HepG2 (cell line): Measurements from ENCODE around the gene PRCP. TPM values are rescaled to one million over a fixed set of nuclear protein-coding genes. Genes with fewer than 3 reads are reported as not detected.
A peak's percentile ranks its signal among the peaks of the same experiment; 100 is the strongest.

Source experiments
- ATAC-seq: fragments of 200-7000 bp; cut with Tn5 transposase; 3 replicates; pipeline ENCODE4 v1.9.1; 2020; ENCODE audit warnings: mild to moderate bottlenecking, moderate library complexity
- BruUV-seq: library from RNA; stranded (reverse); fragments of 400-500 nt; replicated peaks from 2 replicates; lab custom pipeline; 2021; lab: Mats Ljungman, UMichigan
- CTCF ChIA-PET: fragments of 300-600 bp; formaldehyde crosslinking; extraction: SDS; loops from one replicate; lab custom pipeline; 2021; ENCODE audit warnings: low total read pairs, inconsistent platforms, low intra/inter-chr PET ratio; lab: Yijun Ruan, JAX
- POLR2A ChIA-PET: fragments of 350-600 bp; sonication (Branson Sonifier 250); formaldehyde crosslinking; loops from one replicate; lab custom pipeline; 2020; ENCODE audit warnings: antibody characterized with exemption, inconsistent platforms; lab: Yijun Ruan, JAX
- DNase-seq: peaks from one replicate; pipeline ENCODE4 v3.0.0-alpha.2; 2015; ENCODE audit warnings: low spot score
- FAIRE-seq: peaks from 3 replicates; lab custom pipeline; 2011; peaks lifted over from hg19 to GRCh38; lab: Jason Lieb, UNC
- H2AFZ ChIP-seq: one replicate; pipeline ENCODE4 v1.6.1; 2011; ENCODE audit warnings: low read length, inconsistent platforms
- H3K27ac ChIP-seq: fragments of 300-600 bp; 3 replicates; pipeline ENCODE4 v1.8.0; 2011; ENCODE audit warnings: mixed run types, mild to moderate bottlenecking, mixed read lengths, low read length, inconsistent platforms; ENCODE audit not compliant: insufficient read depth; ENCODE audit errors: extremely low read length
- H3K27me3 ChIP-seq, 2 experiments: fragments of 200-600 bp in 1 of 2; 2 replicates in 1 of 2; 3 replicates in 1 of 2; pipeline versions ENCODE4 v1.6.0 to v1.8.0; 2011; ENCODE audit warnings: low read length in 2 of 2, mild to moderate bottlenecking in 2 of 2, moderate library complexity in 2 of 2, inconsistent platforms in 1 of 2; ENCODE audit not compliant: insufficient read depth in 2 of 2, control insufficient read depth in 1 of 2
- H3K36me3 ChIP-seq, 2 experiments: fragments of 200-600 bp in 1 of 2; replicated peaks in 1 of 2; 2 replicates in 1 of 2; 3 replicates in 1 of 2; pipeline versions ENCODE4 v1.5.1 to v1.8.0; 2011; ENCODE audit warnings: low read length in 2 of 2, inconsistent platforms in 1 of 2; ENCODE audit not compliant: insufficient read depth in 2 of 2, control insufficient read depth in 1 of 2
- H3K4me1 ChIP-seq: 2 replicates; pipeline ENCODE4 v1.5.1; 2012; ENCODE audit warnings: low read length, inconsistent platforms; ENCODE audit not compliant: insufficient read depth
- H3K4me2 ChIP-seq: 2 replicates; pipeline ENCODE4 v1.6.0; 2011; ENCODE audit warnings: low read depth, low read length, inconsistent platforms
- H3K4me3 ChIP-seq, 3 experiments: fragments of 200-600 bp in 1 of 3; sonication (generic), shearing (Covaris generic) in 1 of 3; replicated peaks in 1 of 3; 2 replicates each; pipeline ENCODE4 v1.5.1; 2011 to 2016; ENCODE audit warnings: low read length in 3 of 3, inconsistent platforms in 2 of 3, low read depth in 2 of 3, mild to moderate bottlenecking in 2 of 3, control low read depth in 1 of 3, mixed read lengths in 1 of 3; ENCODE audit not compliant: insufficient read depth in 1 of 3
- H3K79me2 ChIP-seq: one replicate; pipeline ENCODE4 v1.6.1; 2011; ENCODE audit warnings: low read length, inconsistent platforms; ENCODE audit not compliant: insufficient read depth
- H3K9ac ChIP-seq: 2 replicates; pipeline ENCODE4 v1.6.0; 2011; ENCODE audit warnings: mild to moderate bottlenecking, low read depth, low read length, inconsistent platforms; ENCODE audit not compliant: insufficient read depth
- H3K9me3 ChIP-seq: 2 replicates; pipeline ENCODE4 v1.5.1; 2012; ENCODE audit warnings: mild to moderate bottlenecking, low read length
- H4K20me1 ChIP-seq: 2 replicates; pipeline ENCODE4 v1.6.0; 2011; ENCODE audit warnings: inconsistent platforms, mild to moderate bottlenecking, low read length, moderate library complexity; ENCODE audit not compliant: insufficient read depth
- ARID3A ChIP-seq: IDR thresholded peaks from 2 replicates; pipeline ENCODE4 v1.6.1; 2012; ENCODE audit warnings: low read depth, low read length, improper control_type of control experiment
- ATF6 ChIP-seq: sonication (generic); formaldehyde crosslinking; conservative IDR thresholded peaks from 2 replicates; pipeline ENCODE4 v1.4.0; 2020; ENCODE audit warnings: missing genetic modification reagents
- CTCF ChIP-seq: sonication (generic); formaldehyde crosslinking; IDR thresholded peaks from 2 replicates; pipeline ENCODE4 v1.5.0; 2020; ENCODE audit warnings: mild to moderate bottlenecking, missing genetic modification reagents, moderate library complexity
- KLF16 ChIP-seq, 2 experiments: sonication (generic) in 1 of 2; formaldehyde crosslinking in 1 of 2; IDR thresholded peaks; 2 replicates each; pipeline versions ENCODE4 v1.6.1 to v1.8.0; 2016 to 2023; ENCODE audit warnings: missing genetic modification reagents in 2 of 2, missing compliant biosample characterization in 1 of 2
- RAD21 ChIP-seq: fragments of 450-650 bp; formaldehyde crosslinking; IDR thresholded peaks from 2 replicates; pipeline ENCODE4 v1.5.0; 2020; ENCODE audit warnings: mild to moderate bottlenecking
- SMC3 ChIP-seq: IDR thresholded peaks from 2 replicates; pipeline ENCODE4 v1.6.1; 2011; ENCODE audit warnings: low read length, improper control_type of control experiment
- SP2 ChIP-seq: sonication (generic); formaldehyde crosslinking; IDR thresholded peaks from 2 replicates; pipeline ENCODE4 v1.5.1; 2020; ENCODE audit warnings: mild to moderate bottlenecking, missing genetic modification reagents
- STAG1 ChIP-seq: sonication (generic); formaldehyde crosslinking; IDR thresholded peaks from 2 replicates; pipeline ENCODE4 v1.4.0; 2020; ENCODE audit warnings: missing genetic modification reagents
- TRIM22 ChIP-seq: fragments of 450-650 bp; IDR thresholded peaks from 2 replicates; pipeline ENCODE4 v1.6.1; 2017
- ZFP62 ChIP-seq: sonication (generic); formaldehyde crosslinking; IDR thresholded peaks from 2 replicates; pipeline ENCODE4 v1.4.0; 2020; ENCODE audit warnings: missing genetic modification reagents
- ZNF282 ChIP-seq: fragments of 450-650 bp; IDR thresholded peaks from 2 replicates; pipeline ENCODE4 v1.6.1; 2018; ENCODE audit not compliant: partially characterized antibody
- ZNF331 ChIP-seq: sonication (generic); formaldehyde crosslinking; IDR thresholded peaks from 2 replicates; pipeline ENCODE4 v1.4.0; 2020; ENCODE audit warnings: missing genetic modification reagents
- ZNF33A ChIP-seq: sonication (generic); formaldehyde crosslinking; IDR thresholded peaks from 2 replicates; pipeline ENCODE4 v1.5.1; 2020; ENCODE audit warnings: missing genetic modification reagents, mild to moderate bottlenecking, moderate library complexity, borderline replicate concordance
- ZNF503 ChIP-seq: sonication (generic); formaldehyde crosslinking; IDR thresholded peaks from 2 replicates; pipeline ENCODE4 v1.4.0; 2020; ENCODE audit warnings: missing genetic modification reagents
- ZNF564 ChIP-seq: sonication (generic); formaldehyde crosslinking; IDR thresholded peaks from 2 replicates; pipeline ENCODE4 v1.8.1; 2023; ENCODE audit warnings: mild to moderate bottlenecking, missing genetic modification reagents
- whole genome bisulfite sequencing: methylation state at CpG from one replicate; pipeline ENCODE4 v1.1.6; 2017; ENCODE audit warnings: low lambda C conversion rate; 5-methylcytosine and 5-hydroxymethylcytosine counted together
- in situ Hi-C: cut with HindIII; loops from 2 replicates; pipeline ENCODE4 v1.10.0; 2017; ENCODE audit warnings: low pct_unique_long_range_greater_than_20kb; ENCODE audit not compliant: extremely low pct_ligation_motif_present
- intact Hi-C: fragments of 100-400 bp; cut with micrococcal nuclease; formaldehyde crosslinking; loops from one replicate; pipeline ENCODE4 v1.10.0; 2022; ENCODE audit not compliant: unreplicated experiment
- polyA plus RNA-seq, 8 experiments: library from polyadenylated mRNA; depleted of rRNA in 3 of 8; stranded (reverse) in 7 of 8; unstranded in 1 of 8; fragments of >200 nt; fragmentation: Illumina TruSeq in 4 of 8; extraction: Trizol in 4 of 8; gene quantifications; 2 replicates each; pipeline versions ENCODE4 v1.2.1 to v1.2.3, GENCODE V29; 2011 to 2016; ENCODE audit warnings: low read depth in 4 of 8, missing spikeins in 1 of 8, mixed read lengths in 1 of 8; ENCODE audit not compliant: insufficient read depth in 1 of 8
- total RNA-seq, 5 experiments: library from RNA; depleted of rRNA; stranded (reverse); fragments of >200 nt; fragmentation: Illumina TruSeq; extraction: Trizol; gene quantifications; 2 replicates each; pipeline ENCODE4 v1.2.3, GENCODE V29; 2016; ENCODE audit warnings: low read depth in 1 of 5

The PRCP gene
- total and polyA plus RNA-seq, 2 of the 13 experiments (the other 11 are each of a cell fraction or from before 2014, with no cell fraction given): 84.2 to 105 TPM

- 24% methylated on average over 10 of the region's 10 CpGs for WGBS
- no TSS peak for BruUV-seq
- H3K27me3 ChIP-seq: no peaks in the 10 kb centered on the region
- peak; percentile 75 for DNase-seq
- H3K79me2 ChIP-seq: peaks cover 3% of the 10 kb centered on the region
- H3K27ac ChIP-seq: no peak overlapping the region
- no peak overlapping the region for H2AFZ ChIP-seq
- POLR2A ChIA-PET: no interaction called here
- CTCF ChIA-PET: interaction anchor here (1.0 to 2.0 kb wide), 3 partner anchors 60 to 952 kb away, joined by 3 to 10 read pairs (median 6); no protein-coding TSS in a partner anchor
- no peaks in the 10 kb centered on the region for H4K20me1 ChIP-seq
- no peak for FAIRE-seq
- H3K9ac ChIP-seq: no peak overlapping the region
- no peaks in the 10 kb centered on the region for H3K36me3 ChIP-seq
- H3K4me3 ChIP-seq: no peak overlapping the region
- H3K4me2 ChIP-seq: no peak overlapping the region; the same call in 1 of the 2 replicates
- no peaks in the 10 kb centered on the region for H3K9me3 ChIP-seq
- 0 out of 2 replicates have a peak, but pooled peaks cover 14% of the 10 kb centered on the region for H3K4me1 ChIP-seq
- peak; percentile 68 for ATAC-seq
- in situ Hi-C loops: loop anchor here (10.0 to 25.0 kb wide), 2 partner anchors 93 to 945 kb away; no protein-coding TSS in a partner anchor
- intact Hi-C loops: loop anchor here (1.0 kb wide), 2 partner anchors 33 to 956 kb away; partner anchors contain the start of gene PRCP
- TF ChIP-seq TRIM22 (no peak), ZNF33A (no peak), STAG1 (peak; percentile 74), SMC3 (peak; percentile 70), SP2 (CRISPR knock-in tag) (no peak), ATF6 (CRISPR knock-in tag) (no peak), KLF16 (CRISPR knock-in tag; IDR thresholded peaks at IDR 0.05) (0 out of 4 replicates have a peak, but pooled peaks of 1 of the 2 experiments have one; percentile 18), ZNF564 (CRISPR knock-in tag) (no peak), ZNF503 (CRISPR knock-in tag) (no peak), ZFP62 (CRISPR knock-in tag) (no peak), ZNF282 (no peak), CTCF (CRISPR knock-in tag) (peak; percentile 76), ZNF331 (CRISPR knock-in tag) (0 out of 2 replicates have a peak, but pooled peaks have one; percentile 15), ARID3A (peak; percentile 78), RAD21 (CRISPR knock-in tag) (peak; percentile 40; the same call in 1 of the 2 replicates)
These were observed 32.6 kb downstream of the PRCP start for GRCh38 chr11:82867495-82868082.
